ENCODE measurements around the gene S100A13. TPM values are rescaled to one million over a fixed set of nuclear protein-coding genes. Genes with fewer than 3 reads are reported as not detected.

The S100A13 gene
- total RNA-seq, 4 donors from 2014 or later, result 28.0 to 55.4 (median 43.1) TPM

DNA sequence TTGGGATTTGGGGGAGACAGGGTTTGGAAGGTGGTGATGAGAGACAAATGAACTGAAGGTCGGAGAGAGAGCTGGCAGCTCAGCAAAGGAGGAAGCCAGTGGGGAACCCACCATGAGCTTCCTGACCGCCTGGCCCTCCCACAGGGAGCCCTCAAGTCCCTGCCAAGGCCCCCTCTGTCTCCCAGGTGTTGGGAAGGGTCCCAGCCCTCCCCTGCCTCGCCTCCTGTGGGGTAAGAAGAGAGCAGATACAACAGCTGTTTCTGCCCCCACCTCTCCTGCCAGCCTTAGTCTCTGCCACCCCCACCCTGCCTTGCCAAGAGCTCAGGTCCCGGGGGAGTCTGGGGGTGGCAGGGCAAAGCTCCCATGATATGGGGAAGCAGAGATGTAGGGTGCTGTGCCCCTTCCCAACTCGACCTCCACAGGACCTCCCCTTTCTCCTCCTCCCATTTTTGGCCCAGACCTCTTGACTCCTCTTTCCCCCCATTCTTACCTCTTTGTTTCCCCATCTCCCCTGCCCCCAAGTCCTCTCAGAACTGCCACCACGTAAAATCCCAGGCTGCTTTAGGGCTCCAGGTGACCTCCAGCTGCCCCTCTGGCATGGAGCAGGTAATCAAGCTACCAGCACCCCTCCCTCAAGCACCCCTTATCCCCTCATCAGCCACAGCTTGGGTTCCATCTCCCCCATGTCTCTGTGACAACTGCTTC lies 1.5 kb upstream of the S100A13 start:
- peak in 1 of 2 donors; percentile 61 for DNase-seq (ENCODE audit: low spot score in 2 of 2)
- Histone ChIP-seq H3K27ac (peak overlapping the region; percentile 92), H3K9me3 (no peaks in the 10 kb centered on the region), H3K36me3 (peaks cover 7% of the 10 kb centered on the region), H3K4me1 (peaks cover 64% of the 10 kb centered on the region), H3K27me3 (no peaks in the 10 kb centered on the region), H3K4me3 (no peak overlapping the region)
- TF ChIP-seq POLR2AphosphoS5 (IDR thresholded peaks at IDR 0.05) (no peak), EP300 (IDR thresholded peaks at IDR 0.05) (no peak), POLR2A (IDR thresholded peaks at IDR 0.05) (no peak)
- TF ChIP-seq, protein P1, sequence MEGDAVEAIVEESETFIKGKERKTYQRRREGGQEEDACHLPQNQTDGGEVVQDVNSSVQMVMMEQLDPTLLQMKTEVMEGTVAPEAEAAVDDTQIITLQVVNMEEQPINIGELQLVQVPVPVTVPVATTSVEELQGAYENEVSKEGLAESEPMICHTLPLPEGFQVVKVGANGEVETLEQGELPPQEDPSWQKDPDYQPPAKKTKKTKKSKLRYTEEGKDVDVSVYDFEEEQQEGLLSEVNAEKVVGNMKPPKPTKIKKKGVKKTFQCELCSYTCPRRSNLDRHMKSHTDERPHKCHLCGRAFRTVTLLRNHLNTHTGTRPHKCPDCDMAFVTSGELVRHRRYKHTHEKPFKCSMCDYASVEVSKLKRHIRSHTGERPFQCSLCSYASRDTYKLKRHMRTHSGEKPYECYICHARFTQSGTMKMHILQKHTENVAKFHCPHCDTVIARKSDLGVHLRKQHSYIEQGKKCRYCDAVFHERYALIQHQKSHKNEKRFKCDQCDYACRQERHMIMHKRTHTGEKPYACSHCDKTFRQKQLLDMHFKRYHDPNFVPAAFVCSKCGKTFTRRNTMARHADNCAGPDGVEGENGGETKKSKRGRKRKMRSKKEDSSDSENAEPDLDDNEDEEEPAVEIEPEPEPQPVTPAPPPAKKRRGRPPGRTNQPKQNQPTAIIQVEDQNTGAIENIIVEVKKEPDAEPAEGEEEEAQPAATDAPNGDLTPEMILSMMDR (IDR thresholded peaks at IDR 0.05), result no peak
- WGBS, result 80% methylated on average over 6 of the region's 6 CpGs

DNA sequence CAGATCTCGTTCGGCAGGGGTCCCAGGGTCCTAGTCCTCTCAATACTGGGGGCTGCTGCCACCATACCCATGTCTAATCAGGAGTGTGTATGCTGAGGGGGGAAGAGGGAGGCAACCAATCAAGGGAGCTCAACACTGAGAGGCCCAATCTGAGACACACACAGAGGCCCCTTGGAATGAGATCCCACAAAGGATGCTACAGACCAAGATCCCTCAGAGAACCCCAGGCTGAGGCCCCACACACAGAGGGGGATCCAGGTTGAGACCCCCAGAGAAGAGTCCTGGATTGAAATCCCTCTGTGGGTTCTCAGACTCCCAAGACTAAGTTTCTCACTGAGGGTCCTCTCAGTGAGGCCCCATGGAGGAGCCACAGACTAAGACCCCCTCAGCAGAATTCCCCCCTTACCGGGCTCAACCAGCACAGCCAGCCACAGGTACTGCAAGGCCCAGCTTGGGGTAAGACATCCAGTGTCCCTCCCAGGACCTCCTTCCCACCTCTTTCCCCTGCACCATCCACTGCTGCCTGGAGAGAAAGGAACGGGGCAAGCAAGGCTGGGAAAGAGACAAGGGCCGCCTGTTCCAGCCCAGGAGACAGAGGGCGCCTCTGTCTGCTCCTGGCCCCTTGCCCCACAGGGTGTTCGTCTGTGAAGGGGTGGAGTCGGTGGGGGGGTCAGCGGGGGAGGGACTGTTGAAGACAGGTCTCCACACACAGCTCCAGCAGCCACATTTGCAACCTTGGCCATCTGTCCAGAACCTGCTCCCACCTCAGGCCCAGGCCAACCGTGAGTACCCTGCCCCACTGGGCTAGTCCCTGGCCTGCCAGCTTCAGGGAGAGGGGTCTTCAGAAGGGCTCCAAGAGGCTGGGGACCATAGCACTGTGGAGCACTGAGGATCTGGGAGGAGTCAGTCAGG lies 666 bp upstream of the S100A13 start, which contains the start of gene S100A1:
Gene S100A1 (plus strand): TSS at position 720 of the 912 bp plus-strand sequence. CDS start 2,088 bp downstream, outside the sequence.
- Histone ChIP-seq H3K4me3 (peak within 1 kb of the TSS; percentile 55), H3K36me3 (peaks cover 10% of the 10 kb centered on the region), H3K27ac (peak within 1 kb of the TSS; percentile 92), H3K27me3 (no peaks in the 10 kb centered on the region), H3K9me3 (no peaks in the 10 kb centered on the region), H3K4me1 (peaks cover 57% of the 10 kb centered on the region)
- TF ChIP-seq POLR2AphosphoS5 (IDR thresholded peaks at IDR 0.05) (no peak), EP300 (IDR thresholded peaks at IDR 0.05) (no peak), POLR2A (IDR thresholded peaks at IDR 0.05) (no peak)
- TF ChIP-seq, protein P1 (IDR thresholded peaks at IDR 0.05), result no peak
- peak in 1 of 2 donors; percentile 81 for DNase-seq (ENCODE audit: low spot score in 2 of 2)
- WGBS, result 52% methylated on average over 10 of the region's 10 CpGs

DNA sequence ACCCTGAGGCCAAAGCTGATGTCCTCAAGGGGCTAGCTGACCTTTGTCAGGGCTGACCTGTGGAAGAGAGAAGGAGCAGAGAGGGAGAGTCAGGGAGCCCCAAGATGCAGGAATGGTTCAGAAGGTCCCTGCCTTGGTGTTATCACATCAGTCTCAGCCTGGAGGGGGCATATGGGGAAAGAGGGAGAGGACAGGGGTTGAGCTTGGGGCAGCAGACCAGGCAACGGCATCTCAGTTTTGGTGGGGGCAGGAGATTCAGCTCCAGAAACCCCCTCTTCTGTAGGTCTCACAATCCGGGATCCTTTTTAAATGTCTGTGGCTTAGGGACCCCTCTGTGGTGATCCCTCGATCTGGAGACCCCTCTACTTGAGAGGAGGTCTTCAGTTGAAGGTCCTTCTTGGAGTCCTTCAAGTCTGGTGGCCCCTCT lies 815 bp downstream of the S100A13 start:
- H3K27me3 ChIP-seq, result no peaks in the 10 kb centered on the region
- peak overlapping the region; percentile 92 for H3K27ac ChIP-seq
- peaks cover 53% of the 10 kb centered on the region for H3K4me1 ChIP-seq
- H3K4me3 ChIP-seq, result peak overlapping the region; percentile 55
- peaks cover 10% of the 10 kb centered on the region for H3K36me3 ChIP-seq
- DNase-seq (ENCODE audit: low spot score in 2 of 2), result no peak
- WGBS, result 60% methylated on average over 3 of the region's 3 CpGs
- no peaks in the 10 kb centered on the region for H3K9me3 ChIP-seq
- TF ChIP-seq, protein P1 (IDR thresholded peaks at IDR 0.05), result no peak
- no peak for TF ChIP-seq POLR2AphosphoS5 (IDR thresholded peaks at IDR 0.05)
- no peak for TF ChIP-seq EP300 (IDR thresholded peaks at IDR 0.05)
- no peak for TF ChIP-seq POLR2A (IDR thresholded peaks at IDR 0.05)

DNA sequence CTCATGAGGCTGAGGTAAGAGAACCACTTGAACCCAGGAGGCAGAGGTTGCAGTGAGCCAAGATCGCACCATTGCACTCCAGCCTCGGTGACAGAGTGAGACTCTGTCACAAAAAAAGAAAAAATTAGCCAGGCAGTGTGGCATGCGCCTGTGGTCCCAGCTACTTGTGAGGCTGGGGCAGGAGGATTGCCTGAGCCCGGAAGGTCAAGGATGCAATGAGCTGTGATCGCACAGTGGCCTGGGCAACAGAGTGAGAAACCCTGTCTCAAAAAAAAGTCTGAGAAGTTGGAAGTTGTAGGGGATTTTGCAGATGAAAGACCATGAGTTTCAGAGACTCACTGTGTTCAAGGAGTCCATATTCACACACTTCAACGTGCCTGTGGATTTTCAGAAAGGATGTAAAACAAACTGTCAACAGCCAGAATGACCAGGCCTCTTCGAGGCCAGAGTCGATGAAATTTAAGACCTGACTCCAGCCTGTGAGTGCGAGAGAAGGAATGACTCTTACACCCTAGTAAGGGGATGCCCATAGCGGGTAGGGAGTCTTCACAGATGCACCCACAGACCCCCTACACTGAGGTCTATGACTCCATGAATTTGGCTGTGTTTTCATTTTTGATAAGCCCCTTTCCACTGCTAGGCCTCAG lies 2.2 kb downstream of the S100A13 start:
- TF ChIP-seq EP300 (IDR thresholded peaks at IDR 0.05) (no peak), POLR2AphosphoS5 (IDR thresholded peaks at IDR 0.05) (no peak), POLR2A (IDR thresholded peaks at IDR 0.05) (no peak)
- TF ChIP-seq, protein P1 (IDR thresholded peaks at IDR 0.05), result no peak
- 95% methylated on average over 10 of the region's 10 CpGs for WGBS
- DNase-seq (ENCODE audit: low spot score in 2 of 2), result no peak
- H3K4me1 ChIP-seq, result peaks cover 51% of the 10 kb centered on the region
- H3K4me3 ChIP-seq, result peak overlapping the region; percentile 55
- no peaks in the 10 kb centered on the region for H3K9me3 ChIP-seq
- peaks cover 10% of the 10 kb centered on the region for H3K36me3 ChIP-seq
- H3K27ac ChIP-seq, result no peak overlapping the region
- H3K27me3 ChIP-seq, result no peaks in the 10 kb centered on the region

All from suprapubic skin (tissue), 4 donors.